ENCODE measurements around the gene HSPA12B. TPM values are rescaled to one million over a fixed set of nuclear protein-coding genes. Genes with fewer than 3 reads are reported as not detected.

The HSPA12B gene, protein sequence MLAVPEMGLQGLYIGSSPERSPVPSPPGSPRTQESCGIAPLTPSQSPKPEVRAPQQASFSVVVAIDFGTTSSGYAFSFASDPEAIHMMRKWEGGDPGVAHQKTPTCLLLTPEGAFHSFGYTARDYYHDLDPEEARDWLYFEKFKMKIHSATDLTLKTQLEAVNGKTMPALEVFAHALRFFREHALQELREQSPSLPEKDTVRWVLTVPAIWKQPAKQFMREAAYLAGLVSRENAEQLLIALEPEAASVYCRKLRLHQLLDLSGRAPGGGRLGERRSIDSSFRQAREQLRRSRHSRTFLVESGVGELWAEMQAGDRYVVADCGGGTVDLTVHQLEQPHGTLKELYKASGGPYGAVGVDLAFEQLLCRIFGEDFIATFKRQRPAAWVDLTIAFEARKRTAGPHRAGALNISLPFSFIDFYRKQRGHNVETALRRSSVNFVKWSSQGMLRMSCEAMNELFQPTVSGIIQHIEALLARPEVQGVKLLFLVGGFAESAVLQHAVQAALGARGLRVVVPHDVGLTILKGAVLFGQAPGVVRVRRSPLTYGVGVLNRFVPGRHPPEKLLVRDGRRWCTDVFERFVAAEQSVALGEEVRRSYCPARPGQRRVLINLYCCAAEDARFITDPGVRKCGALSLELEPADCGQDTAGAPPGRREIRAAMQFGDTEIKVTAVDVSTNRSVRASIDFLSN
- total RNA-seq (2022) (not detected in 2 replicates), Bru-seq, nascent RNA (percentile 7 among the genes with signal in this experiment), BruChase-seq, experiment 1, labeled RNA remaining after a 2-hour chase (not detected), BruChase-seq, experiment 2, labeled RNA remaining after a 6-hour chase (not detected)
- long read RNA-seq, partial matches to known transcripts: 0 of 1 reads
- long read RNA-seq, other reads (novel, unspliced or antisense): 1 of 1 reads

DNA sequence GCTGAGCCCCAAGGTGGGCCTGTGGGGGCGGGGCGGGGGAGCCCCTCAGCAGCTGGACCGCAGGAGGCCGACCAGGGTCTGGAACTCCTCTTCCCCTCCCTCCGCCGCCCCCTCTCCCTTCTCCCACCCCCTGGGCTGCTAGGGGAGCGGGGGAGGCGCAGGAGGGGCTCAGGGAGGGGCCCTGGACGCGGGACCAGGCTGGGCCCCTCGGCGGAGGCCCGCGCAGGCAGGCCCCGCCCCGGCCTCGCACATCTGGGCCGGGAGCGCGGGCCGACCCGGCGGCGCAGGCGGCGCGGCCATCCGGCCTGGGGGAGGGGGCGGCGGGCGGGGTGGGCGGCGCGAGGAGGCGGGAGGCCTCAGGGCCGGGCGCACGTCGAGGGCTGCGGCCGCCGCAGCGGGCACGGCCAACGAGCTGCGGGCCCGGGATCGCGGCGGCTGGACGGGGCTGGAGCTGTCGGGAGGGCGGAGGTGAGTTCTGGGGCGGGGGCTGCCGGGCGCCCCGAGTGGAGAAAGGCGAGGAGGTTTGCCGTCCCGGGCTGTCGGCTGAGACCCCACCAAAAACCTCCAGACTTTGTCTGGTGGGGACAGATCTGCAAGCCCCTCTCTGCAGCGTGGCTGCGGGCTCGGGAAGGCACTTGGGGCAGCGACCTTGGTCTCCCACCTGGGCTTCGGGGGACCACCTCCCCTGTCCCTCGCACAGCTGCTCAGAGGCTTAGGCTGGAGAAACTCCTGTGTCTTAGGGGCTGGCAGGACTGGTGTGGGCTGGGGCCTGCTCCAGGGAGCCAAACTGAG is at the start of gene HSPA12B:
TSS of gene HSPA12B (plus strand) at position 359 of the 792 bp plus-strand sequence. CDS start 5,990 bp downstream, outside the sequence.
- Mint-ChIP-seq H3K27ac (ENCODE audit: unreplicated experiment) (no peak within 1 kb of the TSS), H3K27me3 (ENCODE audit: insufficient read depth, unreplicated experiment) (no peaks in the 10 kb centered on the region), H3K36me3 (ENCODE audit: insufficient read depth, unreplicated experiment) (peaks cover 5% of the 10 kb centered on the region), H3K4me3 (ENCODE audit: unreplicated experiment) (no peak within 1 kb of the TSS), H3K9me3 (ENCODE audit: unreplicated experiment) (no peaks in the 10 kb centered on the region), H3K4me1 (ENCODE audit: low read depth, unreplicated experiment) (peaks cover 10% of the 10 kb centered on the region)
- Histone ChIP-seq H3K4me1 (peaks cover 14% of the 10 kb centered on the region), H3K4me3 (ENCODE audit: low read depth, low read length) (no peak within 1 kb of the TSS), H3K36me3 (ENCODE audit: control insufficient read depth, insufficient read depth, low read length) (no peaks in the 10 kb centered on the region), H3K27me3 (replicated peaks; ENCODE audit: control insufficient read depth, insufficient read depth, low read length) (no peaks in the 10 kb centered on the region), H3K9me3 (no peaks in the 10 kb centered on the region)
- ChIA-PET POLR2A (no interaction called here), CTCF (interaction anchor here (1.4 kb wide), 1 partner anchor 22 kb away, joined by 3 read pairs; no protein-coding TSS in a partner anchor)
- intact Hi-C loops (cut with micrococcal nuclease; ENCODE audit: unreplicated experiment): no loop called here
- BruUV-seq (replicated peaks): no TSS peak
- TF ChIP-seq, protein P1, sequence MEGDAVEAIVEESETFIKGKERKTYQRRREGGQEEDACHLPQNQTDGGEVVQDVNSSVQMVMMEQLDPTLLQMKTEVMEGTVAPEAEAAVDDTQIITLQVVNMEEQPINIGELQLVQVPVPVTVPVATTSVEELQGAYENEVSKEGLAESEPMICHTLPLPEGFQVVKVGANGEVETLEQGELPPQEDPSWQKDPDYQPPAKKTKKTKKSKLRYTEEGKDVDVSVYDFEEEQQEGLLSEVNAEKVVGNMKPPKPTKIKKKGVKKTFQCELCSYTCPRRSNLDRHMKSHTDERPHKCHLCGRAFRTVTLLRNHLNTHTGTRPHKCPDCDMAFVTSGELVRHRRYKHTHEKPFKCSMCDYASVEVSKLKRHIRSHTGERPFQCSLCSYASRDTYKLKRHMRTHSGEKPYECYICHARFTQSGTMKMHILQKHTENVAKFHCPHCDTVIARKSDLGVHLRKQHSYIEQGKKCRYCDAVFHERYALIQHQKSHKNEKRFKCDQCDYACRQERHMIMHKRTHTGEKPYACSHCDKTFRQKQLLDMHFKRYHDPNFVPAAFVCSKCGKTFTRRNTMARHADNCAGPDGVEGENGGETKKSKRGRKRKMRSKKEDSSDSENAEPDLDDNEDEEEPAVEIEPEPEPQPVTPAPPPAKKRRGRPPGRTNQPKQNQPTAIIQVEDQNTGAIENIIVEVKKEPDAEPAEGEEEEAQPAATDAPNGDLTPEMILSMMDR (IDR thresholded peaks at IDR 0.05; ENCODE audit: insufficient read depth in 1 of 2, low read depth in 1 of 2, low read length in 1 of 2, severe bottlenecking in 1 of 2, unreplicated experiment in 1 of 2): no peak
- DNase-seq: no peak

DNA sequence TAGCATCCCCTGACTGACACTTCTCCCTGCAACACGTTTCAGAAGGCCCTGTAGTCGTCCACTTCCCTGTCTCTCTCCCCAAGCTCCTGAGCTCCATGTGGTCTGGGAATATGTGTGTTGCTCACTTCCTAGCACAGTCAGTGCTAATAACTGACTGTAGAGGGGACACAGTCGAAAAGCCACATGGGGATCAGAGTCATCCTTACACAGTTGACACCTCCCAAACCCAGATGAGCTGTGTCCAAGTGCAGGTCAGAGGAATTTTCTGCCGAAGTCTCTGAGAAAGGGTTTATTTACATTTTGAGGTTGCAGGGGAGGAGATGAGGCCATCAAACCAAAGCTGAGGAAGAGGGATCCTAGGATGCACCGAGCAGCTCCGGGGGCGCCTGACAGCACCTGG is 47.1 kb upstream of the HSPA12B start:
- Histone ChIP-seq H3K4me3 (ENCODE audit: low read depth, low read length) (no peak overlapping the region), H3K36me3 (ENCODE audit: control insufficient read depth, insufficient read depth, low read length) (no peaks in the 10 kb centered on the region), H3K4me1 (no peaks in the 10 kb centered on the region), H3K9me3 (no peaks in the 10 kb centered on the region), H3K27me3 (replicated peaks; ENCODE audit: control insufficient read depth, insufficient read depth, low read length) (no peaks in the 10 kb centered on the region)
- no peak overlapping the region for H3K27ac Mint-ChIP-seq (ENCODE audit: unreplicated experiment)
- no TSS peak for BruUV-seq (replicated peaks)
- TF ChIP-seq, protein P1 (IDR thresholded peaks at IDR 0.05; ENCODE audit: insufficient read depth in 1 of 2, low read depth in 1 of 2, low read length in 1 of 2, severe bottlenecking in 1 of 2, unreplicated experiment in 1 of 2): no peak
- H3K4me1 Mint-ChIP-seq (ENCODE audit: low read depth, unreplicated experiment): peaks cover 7% of the 10 kb centered on the region
- H3K36me3 Mint-ChIP-seq (ENCODE audit: insufficient read depth, unreplicated experiment): no peaks in the 10 kb centered on the region
- H3K27me3 Mint-ChIP-seq (ENCODE audit: insufficient read depth, unreplicated experiment): no peaks in the 10 kb centered on the region
- POLR2A ChIA-PET: no interaction called here
- H3K4me3 Mint-ChIP-seq (ENCODE audit: unreplicated experiment): no peak overlapping the region
- intact Hi-C loops (cut with micrococcal nuclease; ENCODE audit: unreplicated experiment): no loop called here
- CTCF ChIA-PET: interaction anchor here (1.2 to 2.8 kb wide), 3 partner anchors 8 to 25 kb away, joined by 4 to 11 read pairs (median 6); no protein-coding TSS in a partner anchor
- no peak for DNase-seq
- no peaks in the 10 kb centered on the region for H3K9me3 Mint-ChIP-seq (ENCODE audit: unreplicated experiment)

All from Caco-2 (cell line).